Anterior cingulate cortex (tissue), 58 donors: Measurements from ENCODE around the gene ABCB10.
A peak's percentile ranks its signal among the peaks of the same experiment; 100 is the strongest.
"Not testable (repeated sequence)": the region's sequence is repeated elsewhere in the genome, so short reads cannot be mapped to it uniquely, and the experiment has no call there.

ENCODE experiments used
- DNase-seq, 58 donors: peaks; one replicate each; lab custom pipeline; 2025; lab: John Stamatoyannopoulos, UW

Gene ABCB10

GRCh38 chr1:229574679-229575442, 16.4 kb upstream of the ABCB10 start:
- no peak for DNase-seq

- DNase-seq = no peak
Observed at GRCh38 chr1:229572286-229572685, 13.8 kb upstream of the ABCB10 start.

- no peak for DNase-seq
Observed at GRCh38 chr1:229570891-229571516, 12.5 kb upstream of the ABCB10 start.

- DNase-seq = no peak
Observed at GRCh38 chr1:229570305-229570704, 11.8 kb upstream of the ABCB10 start.

- no peak for DNase-seq
Observed at GRCh38 chr1:229567109-229567868, 8.8 kb upstream of the ABCB10 start.

- DNase-seq = peak in 1 of 58 donors; percentile 12
Observed at GRCh38 chr1:229563701-229564100, 5.2 kb upstream of the ABCB10 start.

- no peak for DNase-seq
Observed at GRCh38 chr1:229563241-229563640, 4.7 kb upstream of the ABCB10 start.

GRCh38 chr1:229562686-229563085, 4.2 kb upstream of the ABCB10 start:
- no peak for DNase-seq

- DNase-seq = no peak
Observed at GRCh38 chr1:229561141-229561540, 2.6 kb upstream of the ABCB10 start.

- not testable (repeated sequence) for DNase-seq
Observed at GRCh38 chr1:229560124-229560523, 1.6 kb upstream of the ABCB10 start.

- peak in 1 of 58 donors; percentile 9 for DNase-seq
Observed at GRCh38 chr1:229559336-229559801, 862 bp upstream of the ABCB10 start.

- DNase-seq = peak in 39 of 58 donors; percentile 5 to 62 (median 36)
Observed at GRCh38 chr1:229557913-229558414, 543 bp downstream of the ABCB10 start.

- no peak for DNase-seq
Observed at GRCh38 chr1:229557200-229557850, 1.2 kb downstream of the ABCB10 start.

- DNase-seq = no peak
Observed at GRCh38 chr1:229554886-229555621, 3.5 kb downstream of the ABCB10 start.

- no peak for DNase-seq
Observed at GRCh38 chr1:229553621-229554130, 4.8 kb downstream of the ABCB10 start.

- no peak for DNase-seq
Observed at GRCh38 chr1:229552732-229553131, 5.8 kb downstream of the ABCB10 start.

- DNase-seq = peak in 1 of 58 donors; percentile 9
Observed at GRCh38 chr1:229550812-229551567, 7.5 kb downstream of the ABCB10 start.

GRCh38 chr1:229547542-229547941, 11.0 kb downstream of the ABCB10 start:
- no peak for DNase-seq

- no peak for DNase-seq
Observed at GRCh38 chr1:229544587-229544986, 13.9 kb downstream of the ABCB10 start.
